K562 treated with DMSO at 1 percent for 4 hours (cell line): Measurements from ENCODE around the gene FAM234A. TPM values are rescaled to one million over a fixed set of nuclear protein-coding genes. Genes with fewer than 3 reads are reported as not detected.

ENCODE experiments used
- total RNA-seq: library from RNA; unstranded; fragments of 300-600 nt; gene quantifications from 2 replicates; pipeline ENCODE4 v1.2.3, GENCODE V29; 2022; ENCODE audit not compliant: insufficient read depth

Gene FAM234A
- 74.0 and 87.1 TPM in 2 replicates for total RNA-seq

GRCh38 chr16:234468-235305 is at the start of gene FAM234A:
FAM234A (plus strand) TSS chr16:234821; CDS start chr16:254414, 19,593 bp downstream.

DNA sequence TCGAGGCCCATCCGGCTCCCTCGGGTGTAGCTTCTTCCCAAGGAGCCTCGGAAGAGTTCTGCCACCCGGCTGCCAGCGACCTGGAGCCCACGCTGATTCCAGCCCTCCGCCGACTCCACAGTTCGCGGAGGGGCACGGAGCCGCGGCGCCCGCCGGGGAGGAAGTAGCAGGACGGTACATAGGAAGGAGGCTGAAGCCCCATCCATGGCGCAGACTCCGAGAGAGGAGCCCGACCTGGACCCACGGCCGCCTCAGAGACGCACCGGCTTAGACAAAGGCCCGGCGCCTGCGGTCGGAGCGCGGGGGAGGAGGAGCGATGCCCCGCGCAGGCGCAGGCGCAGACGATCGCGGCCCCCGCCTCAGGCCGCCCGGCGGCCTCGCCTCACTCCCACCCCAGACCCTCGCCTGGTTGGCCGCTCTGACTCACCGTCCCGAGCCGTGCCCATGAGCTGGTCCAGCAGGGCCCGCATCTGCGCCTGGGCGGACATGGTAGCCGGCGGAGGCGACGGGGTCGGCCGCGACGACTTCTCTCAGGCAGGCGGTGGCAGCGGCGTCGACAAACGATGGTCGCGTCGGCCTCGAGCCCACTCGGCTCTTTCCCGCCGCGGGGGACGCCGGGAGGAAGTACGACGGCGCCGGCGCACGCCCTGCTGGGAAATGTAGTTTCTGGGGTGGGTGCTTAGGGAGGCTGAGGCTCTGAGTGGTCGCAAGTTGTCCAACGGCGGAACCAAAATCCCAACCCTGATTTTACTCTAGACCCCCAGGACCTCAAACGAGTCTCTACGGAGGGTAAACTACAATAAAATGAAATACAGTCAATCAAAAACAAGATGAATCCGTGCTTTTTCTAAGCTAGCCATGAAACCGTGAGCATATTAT is 5.5 kb upstream of the FAM234A start, which contains the start of gene LUC7L:
Gene LUC7L, minus strand, starts transcription at position 598 of the 879 bp plus-strand sequence. Its CDS starts 110 bp downstream, at position 488.

GRCh38 chr16:275786-276232 is 41.2 kb downstream of the FAM234A start, which contains the start of gene RGS11:
RGS11 (minus strand) TSS chr16:275944; CDS start chr16:275911, 33 bp downstream.

DNA sequence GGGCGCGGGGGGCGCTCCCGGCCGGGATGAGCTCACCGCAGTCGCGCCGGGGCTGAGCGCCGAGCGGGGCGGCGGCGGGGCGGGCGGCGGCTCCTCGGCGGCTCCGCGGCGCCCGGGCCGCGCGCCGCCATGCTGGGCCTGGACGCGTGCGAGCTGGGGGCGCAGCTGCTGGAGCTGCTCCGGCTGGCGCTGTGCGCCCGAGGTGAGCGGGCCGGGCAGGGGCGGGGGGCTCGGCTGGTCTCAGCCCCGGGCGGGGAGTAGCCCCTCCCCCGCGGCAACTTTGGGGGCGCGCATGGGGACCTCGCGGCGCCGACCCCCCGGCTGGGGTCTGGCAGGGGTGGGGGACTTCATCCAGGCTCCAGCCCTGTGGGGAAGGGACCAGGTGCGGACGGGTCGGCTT is 45.9 kb downstream of the FAM234A start, which contains the start of gene ARHGDIG:
Gene ARHGDIG, plus strand, starts transcription at position 40 of the 400 bp plus-strand sequence. Its CDS starts 90 bp downstream, at position 130.

DNA sequence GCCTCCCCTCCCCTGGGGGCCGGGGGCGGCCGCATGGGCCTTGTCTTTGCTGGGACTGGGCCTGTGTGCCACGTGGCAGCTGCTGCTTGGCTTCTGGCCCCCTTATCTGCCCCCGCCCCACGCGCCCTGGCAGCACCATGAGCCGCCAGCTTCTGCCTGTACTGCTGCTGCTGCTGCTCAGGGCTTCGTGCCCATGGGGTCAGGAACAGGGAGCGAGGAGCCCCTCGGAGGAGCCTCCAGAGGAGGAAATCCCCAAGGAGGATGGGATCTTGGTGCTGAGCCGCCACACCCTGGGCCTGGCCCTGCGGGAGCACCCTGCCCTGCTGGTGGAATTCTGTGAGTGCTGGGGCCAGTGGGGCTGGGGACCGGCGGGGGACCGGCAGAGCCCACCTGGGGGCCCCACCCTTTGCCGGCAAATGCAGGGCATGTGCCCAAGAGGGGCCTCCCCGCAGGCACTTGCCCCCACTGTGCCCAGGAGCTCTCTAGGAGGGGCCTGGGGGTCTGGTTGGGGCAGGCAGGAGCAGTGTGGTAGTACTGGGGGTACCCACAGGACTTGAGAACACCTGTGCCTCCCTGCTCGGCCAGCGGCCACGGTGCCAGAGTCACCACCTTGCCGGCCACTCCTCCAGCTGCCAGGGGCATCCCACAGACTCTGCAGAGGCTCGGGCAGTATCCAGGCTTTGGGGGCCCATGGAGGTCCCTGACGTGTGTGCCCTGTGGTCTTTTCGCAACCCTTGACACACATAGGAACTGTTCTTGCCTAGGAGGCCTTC is 48.6 kb downstream of the FAM234A start, which contains the start of gene PDIA2:
Gene PDIA2, plus strand, starts transcription at position 132 of the 773 bp plus-strand sequence. Its CDS starts 6 bp downstream, at position 138.

Other genes with a start within 250 kb of the FAM234A start
- gene POLR3K, start 181.2 kb upstream of the FAM234A start, total RNA-seq: 32.7 and 37.3 TPM in 2 replicates
- gene SNRNP25, start 181.0 kb upstream of the FAM234A start, total RNA-seq: 58.5 and 73.6 TPM in 2 replicates
- gene RHBDF1, start 162.2 kb upstream of the FAM234A start, total RNA-seq: 5.6 and 7.5 TPM in 2 replicates
- 118 and 129 TPM in 2 replicates for gene MPG, start 156.6 kb upstream of the FAM234A start, total RNA-seq
- gene NPRL3, start 96.1 kb upstream of the FAM234A start, total RNA-seq: 43.9 and 58.2 TPM in 2 replicates
- gene HBZ, start 82.2 kb upstream of the FAM234A start, total RNA-seq: 123 and 148 TPM in 2 replicates
- gene HBM, start 68.8 kb upstream of the FAM234A start, total RNA-seq: not detected in 2 replicates
- gene HBA2, start 61.9 kb upstream of the FAM234A start, total RNA-seq: 142 and 148 TPM in 2 replicates
- 686 and 796 TPM in 2 replicates for gene HBA1, start 58.1 kb upstream of the FAM234A start, total RNA-seq
- gene HBQ1, start 54.4 kb upstream of the FAM234A start, total RNA-seq: 73.8 and 75.2 TPM in 2 replicates
- gene LUC7L, start 5.4 kb upstream of the FAM234A start, total RNA-seq: 28.5 and 37.4 TPM in 2 replicates
- gene RGS11, start 41.1 kb downstream of the FAM234A start, total RNA-seq: not detected in 2 replicates
- gene ARHGDIG, start 45.8 kb downstream of the FAM234A start, total RNA-seq: not detected in 2 replicates
- gene PDIA2, start 48.3 kb downstream of the FAM234A start, total RNA-seq: not detected in 2 replicates
- gene AXIN1, start 117.9 kb downstream of the FAM234A start, total RNA-seq: 34.9 and 37.3 TPM in 2 replicates
- gene MRPL28, start 135.7 kb downstream of the FAM234A start, total RNA-seq: 104 and 108 TPM in 2 replicates
- 102 and 116 TPM in 2 replicates for gene PGAP6, start 147.2 kb downstream of the FAM234A start, total RNA-seq
- gene NME4, start 162.4 kb downstream of the FAM234A start, total RNA-seq: 226 and 252 TPM in 2 replicates
- gene DECR2, start 167.1 kb downstream of the FAM234A start, total RNA-seq: 33.8 and 38.1 TPM in 2 replicates
- 10.8 and 10.9 TPM in 2 replicates for gene RAB11FIP3, start 190.8 kb downstream of the FAM234A start, total RNA-seq